Upper lobe of left lung (tissue), 6 donors: ENCODE measurements around the gene KRT86. TPM values are rescaled to one million over a fixed set of nuclear protein-coding genes. Genes with fewer than 3 reads are reported as not detected.
A peak's percentile ranks its signal among the peaks of the same experiment; 100 is the strongest.

Source experiments
- ATAC-seq, 2 donors: fragments of 200-7000 bp; cut with Tn5 transposase; one replicate each; pipeline ENCODE4 v1.9.1; 2022; ENCODE audit warnings: mild to moderate bottlenecking in 2 of 2, moderate library complexity in 2 of 2; ENCODE audit not compliant: low FRiP score in 2 of 2
- DNase-seq, 2 donors: peaks; one replicate each; pipeline ENCODE4 v3.0.0-alpha.2; 2019 to 2020
- H3K27ac ChIP-seq, 4 donors: fragments of 200-600 bp; sonication (generic); one replicate each; pipeline ENCODE4 v1.5.1; 2016 to 2019
- H3K27me3 ChIP-seq, 4 donors: fragments of 200-600 bp; sonication (generic); one replicate each; pipeline ENCODE4 v1.5.1; 2017 to 2019
- H3K36me3 ChIP-seq, 4 donors: fragments of 200-600 bp; sonication (generic); one replicate each; pipeline ENCODE4 v1.5.1; 2016 to 2019
- H3K4me1 ChIP-seq, 4 donors: fragments of 200-600 bp; sonication (generic); one replicate each; pipeline ENCODE4 v1.5.1; 2018 to 2019
- H3K4me3 ChIP-seq, 4 donors: fragments of 200-600 bp; sonication (generic); one replicate each; pipeline ENCODE4 v1.5.1; 2017 to 2019; ENCODE audit warnings: mild to moderate bottlenecking in 2 of 4, moderate library complexity in 1 of 4
- H3K9me3 ChIP-seq, 4 donors: fragments of 200-600 bp; sonication (generic); one replicate each; pipeline ENCODE4 v1.5.1; 2018 to 2019
- EP300 ChIP-seq, 4 donors: sonication (generic); formaldehyde crosslinking; IDR thresholded peaks; one replicate each; pipeline ENCODE4 v1.5.1; 2017; ENCODE audit warnings: antibody characterized with exemption in 4 of 4, control low read depth in 2 of 4
- POLR2A ChIP-seq, 4 donors: fragments of 450-650 bp; IDR thresholded peaks; one replicate each; pipeline ENCODE4 v1.5.1; 2016 to 2017; ENCODE audit warnings: antibody characterized with exemption in 4 of 4, mild to moderate bottlenecking in 2 of 4
- POLR2AphosphoS5 ChIP-seq, 2 donors: sonication (generic); formaldehyde crosslinking; IDR thresholded peaks; one replicate each; pipeline ENCODE4 v1.5.1; 2017; ENCODE audit warnings: antibody characterized with exemption in 2 of 2
- WGBS, 2 donors: methylation state at CpG; one replicate each; pipeline ENCODE4 v1.1.5; 2017 to 2018; 5-methylcytosine and 5-hydroxymethylcytosine counted together
- total RNA-seq, 6 donors: library from RNA; depleted of rRNA in 4 of 6; stranded (reverse); fragments of >200 nt in 4 of 6; gene quantifications; one replicate each; pipeline versions ENCODE4 v1.1.0 to v1.2.1, GENCODE V29; 2016 to 2021
- TF ChIP-seq, protein P1 (sequence below), 6 experiments: fragments of 450-650 bp in 4 of 6; fragments of 200-600 bp in 2 of 6; sonication (generic) in 2 of 6; IDR thresholded peaks; one replicate each; pipeline ENCODE4 v1.5.1; 2016 to 2019; ENCODE audit warnings: antibody characterized with exemption in 6 of 6
- donor health status: DM: no; HTN: no; CAD: no; lungs with moderate emphysema.
- donor health status: DM: no; HTN: yes; CAD: no; lungs with severe emphysema.

KRT86 gene
- total RNA-seq, 6 donors from 2014 or later: 0.30 to 1.5 (median 0.93) TPM; not detected in 2

DNA sequence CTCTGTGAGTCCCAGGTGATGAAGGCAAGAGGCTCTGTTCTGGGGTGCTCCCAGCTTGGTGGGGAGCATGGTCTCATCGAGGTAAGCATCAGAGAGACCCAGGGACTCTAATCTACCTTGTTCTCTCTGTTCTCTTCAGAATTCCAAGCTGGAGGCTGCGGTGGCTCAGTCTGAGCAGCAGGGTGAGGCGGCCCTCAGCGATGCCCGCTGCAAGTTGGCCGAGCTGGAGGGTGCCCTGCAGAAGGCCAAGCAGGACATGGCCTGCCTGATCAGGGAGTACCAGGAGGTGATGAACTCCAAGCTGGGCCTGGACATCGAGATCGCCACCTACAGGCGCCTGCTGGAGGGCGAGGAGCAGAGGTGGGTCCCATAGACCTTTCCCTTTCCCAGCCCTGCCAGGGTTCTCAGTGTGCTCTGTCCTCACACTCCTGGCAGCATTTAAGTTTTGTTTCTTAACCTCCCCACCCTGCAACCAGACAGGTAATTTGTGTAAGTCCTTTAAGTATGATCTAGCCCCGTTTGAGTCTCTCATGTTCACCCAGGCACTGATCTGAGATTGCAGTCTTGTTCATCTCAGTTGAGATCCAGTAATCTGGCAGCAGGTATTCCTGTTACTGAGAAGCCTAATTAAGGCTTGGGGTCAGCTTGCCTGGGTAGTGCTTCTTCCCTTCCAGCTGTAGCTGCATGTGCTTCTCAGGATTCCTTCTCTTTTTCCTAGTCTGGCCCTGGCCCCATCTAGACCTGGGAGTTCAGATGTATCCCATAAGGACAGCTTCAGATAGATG lies 31.7 kb downstream of the KRT86 start:
- H3K36me3 ChIP-seq: no peaks in the 10 kb centered on the region
- no peak overlapping the region for H3K27ac ChIP-seq
- no peaks in the 10 kb centered on the region for H3K9me3 ChIP-seq
- TF ChIP-seq, protein P1, sequence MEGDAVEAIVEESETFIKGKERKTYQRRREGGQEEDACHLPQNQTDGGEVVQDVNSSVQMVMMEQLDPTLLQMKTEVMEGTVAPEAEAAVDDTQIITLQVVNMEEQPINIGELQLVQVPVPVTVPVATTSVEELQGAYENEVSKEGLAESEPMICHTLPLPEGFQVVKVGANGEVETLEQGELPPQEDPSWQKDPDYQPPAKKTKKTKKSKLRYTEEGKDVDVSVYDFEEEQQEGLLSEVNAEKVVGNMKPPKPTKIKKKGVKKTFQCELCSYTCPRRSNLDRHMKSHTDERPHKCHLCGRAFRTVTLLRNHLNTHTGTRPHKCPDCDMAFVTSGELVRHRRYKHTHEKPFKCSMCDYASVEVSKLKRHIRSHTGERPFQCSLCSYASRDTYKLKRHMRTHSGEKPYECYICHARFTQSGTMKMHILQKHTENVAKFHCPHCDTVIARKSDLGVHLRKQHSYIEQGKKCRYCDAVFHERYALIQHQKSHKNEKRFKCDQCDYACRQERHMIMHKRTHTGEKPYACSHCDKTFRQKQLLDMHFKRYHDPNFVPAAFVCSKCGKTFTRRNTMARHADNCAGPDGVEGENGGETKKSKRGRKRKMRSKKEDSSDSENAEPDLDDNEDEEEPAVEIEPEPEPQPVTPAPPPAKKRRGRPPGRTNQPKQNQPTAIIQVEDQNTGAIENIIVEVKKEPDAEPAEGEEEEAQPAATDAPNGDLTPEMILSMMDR (IDR thresholded peaks at IDR 0.05): peak in 4 of 6 experiments; percentile 14 to 34 (median 30)
- TF ChIP-seq POLR2AphosphoS5 (IDR thresholded peaks at IDR 0.05): no peak
- TF ChIP-seq POLR2A (IDR thresholded peaks at IDR 0.05): no peak
- WGBS, 2 donors: 69 to 75% methylated on average over 5 to 11 of the region's 11 CpGs
- DNase-seq: peak in 1 of 2 donors; percentile 50
- H3K4me3 ChIP-seq: no peak overlapping the region
- H3K27me3 ChIP-seq: peaks cover 0 to 7% (median 6%) of the 10 kb centered on the region in 4 donors
- peaks cover 0 to 14% (median 5%) of the 10 kb centered on the region in 4 donors for H3K4me1 ChIP-seq
- ATAC-seq: no peak

DNA sequence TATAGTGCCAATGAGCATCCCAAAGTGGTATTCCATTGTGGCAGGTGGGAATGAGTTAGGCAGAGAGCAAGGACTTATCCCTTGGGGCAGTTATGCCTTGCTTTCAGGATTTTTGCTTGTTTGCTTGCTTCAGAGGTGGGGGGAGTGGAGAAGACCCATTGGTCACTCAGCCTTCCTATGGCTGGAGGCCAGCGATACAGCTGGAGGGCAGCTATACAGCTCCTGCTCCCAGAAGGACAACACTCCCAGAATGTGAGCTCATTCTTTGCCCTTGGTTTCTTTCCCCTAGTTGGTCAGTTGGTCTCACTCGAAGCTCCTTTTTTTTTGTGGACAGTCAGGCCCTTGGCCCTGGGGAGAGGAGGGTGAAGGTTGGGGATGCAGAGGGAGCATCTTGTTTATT lies 32.3 kb downstream of the KRT86 start:
- Histone ChIP-seq H3K9me3 (no peaks in the 10 kb centered on the region), H3K27me3 (peaks cover 0 to 7% (median 6%) of the 10 kb centered on the region in 4 donors), H3K4me3 (no peak overlapping the region), H3K27ac (no peak overlapping the region), H3K36me3 (no peaks in the 10 kb centered on the region), H3K4me1 (peaks cover 0 to 14% (median 5%) of the 10 kb centered on the region in 4 donors)
- DNase-seq (no peak), ATAC-seq (no peak)
- TF ChIP-seq POLR2AphosphoS5 (IDR thresholded peaks at IDR 0.05): no peak
- TF ChIP-seq EP300 (IDR thresholded peaks at IDR 0.05): no peak
- TF ChIP-seq, protein P1 (IDR thresholded peaks at IDR 0.05): no peak
- TF ChIP-seq POLR2A (IDR thresholded peaks at IDR 0.05): no peak
- WGBS, 2 donors: 70 to 76% methylated on average over 2 of the region's 2 CpGs

DNA sequence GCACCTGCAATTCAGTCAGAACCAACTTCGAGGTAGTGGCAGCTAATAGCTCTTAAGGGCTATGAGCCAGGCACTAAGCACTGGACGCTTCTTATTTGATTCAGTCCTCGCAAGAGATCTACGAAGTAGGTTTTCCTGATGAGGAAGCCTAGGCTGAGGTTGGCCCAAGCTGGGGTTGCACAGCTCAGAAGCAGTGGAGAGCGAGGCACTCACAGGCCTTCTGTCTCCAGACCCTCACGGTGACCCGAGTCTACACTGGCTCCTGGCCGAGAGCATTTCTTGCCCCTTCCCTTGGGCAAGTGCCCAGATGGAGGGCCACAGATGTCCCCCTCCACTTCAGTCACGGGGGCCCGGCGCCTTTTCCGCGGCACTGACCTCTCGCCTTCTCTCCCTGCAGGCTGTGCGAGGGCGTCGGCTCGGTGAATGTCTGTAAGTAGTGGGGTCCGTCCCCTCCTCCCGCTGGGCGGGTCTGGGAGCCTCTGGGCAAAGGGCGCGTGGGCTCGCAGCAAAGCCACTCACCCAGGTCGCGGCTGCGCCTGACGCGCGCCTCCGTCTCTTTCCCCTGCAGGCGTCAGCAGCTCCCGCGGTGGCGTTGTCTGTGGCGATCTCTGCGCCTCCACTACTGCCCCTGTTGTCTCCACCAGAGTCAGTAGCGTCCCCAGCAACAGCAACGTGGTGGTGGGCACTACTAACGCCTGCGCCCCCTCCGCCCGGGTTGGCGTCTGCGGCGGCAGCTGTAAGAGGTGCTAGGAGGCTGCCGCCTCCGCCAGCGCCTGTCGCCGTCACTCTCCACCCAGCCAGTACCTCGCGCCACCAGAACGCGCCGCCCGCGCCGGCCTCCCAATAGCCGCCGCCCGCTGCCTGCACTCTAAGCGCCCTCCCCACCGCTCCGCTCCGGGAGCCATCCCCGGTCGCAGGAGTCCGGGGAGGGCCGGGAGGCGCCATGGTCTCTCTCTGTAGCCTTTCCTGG lies 33.7 kb downstream of the KRT86 start:
- TF ChIP-seq POLR2AphosphoS5 (IDR thresholded peaks at IDR 0.05) (no peak), POLR2A (IDR thresholded peaks at IDR 0.05) (peak in 2 of 4 donors; percentile 26 to 34)
- TF ChIP-seq, protein P1 (IDR thresholded peaks at IDR 0.05): peak in 5 of 6 experiments; percentile 22 to 69 (median 44)

DNA sequence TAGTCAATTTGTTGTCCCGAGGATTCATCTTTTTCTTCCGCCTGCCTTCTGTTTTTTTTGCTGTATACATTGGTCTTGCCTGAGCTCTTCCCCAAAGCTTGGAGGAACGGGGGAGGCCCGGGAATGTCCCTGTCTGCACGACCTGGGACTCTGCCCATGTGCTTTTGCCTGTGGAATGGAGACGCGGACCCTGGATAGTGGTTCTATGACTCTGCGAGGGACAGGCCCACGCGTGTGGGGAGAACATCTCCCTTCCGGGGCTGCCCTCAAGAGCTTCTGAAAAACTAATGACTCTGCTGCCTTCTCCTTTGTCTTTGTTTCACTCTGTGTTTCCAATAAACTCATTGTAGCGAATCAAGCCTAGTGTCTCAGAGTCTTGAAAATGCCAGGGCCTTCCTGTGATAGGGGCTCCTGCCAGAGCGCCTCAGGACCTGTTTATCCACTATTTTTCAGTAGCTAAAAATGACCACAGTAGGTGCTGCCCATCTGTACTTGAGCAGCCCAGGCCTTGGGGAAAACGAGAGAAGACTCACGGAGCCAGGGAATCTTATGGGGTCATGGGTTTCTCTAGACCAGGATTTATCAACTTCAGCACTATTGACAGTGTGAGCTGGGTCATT lies 34.5 kb downstream of the KRT86 start:
- Histone ChIP-seq H3K9me3 (no peaks in the 10 kb centered on the region), H3K27me3 (peaks cover 0 to 7% (median 6%) of the 10 kb centered on the region in 4 donors), H3K4me1 (peaks cover 0 to 14% (median 5%) of the 10 kb centered on the region in 4 donors), H3K27ac (no peak overlapping the region), H3K4me3 (peak overlapping the region in 3 of 4 donors; percentile 23 to 49 (median 44)), H3K36me3 (no peaks in the 10 kb centered on the region)
- DNase-seq (no peak), ATAC-seq (no peak)
- 55 to 56% methylated on average over 15 of the region's 15 CpGs for WGBS, 2 donors
- TF ChIP-seq EP300 (IDR thresholded peaks at IDR 0.05) (no peak), POLR2A (IDR thresholded peaks at IDR 0.05) (peak in 1 of 4 donors; percentile 2)

More for the DNA sequence above, 33.7 kb downstream of the KRT86 start:
- ATAC-seq: peak; percentile 79
- 5 to 14% methylated on average over 27 to 43 of the region's 71 CpGs for WGBS, 2 donors
- no peaks in the 10 kb centered on the region for H3K36me3 ChIP-seq
- peaks cover 0 to 14% (median 5%) of the 10 kb centered on the region in 4 donors for H3K4me1 ChIP-seq
- DNase-seq: peak; percentile 55 to 94
- peak overlapping the region in 3 of 4 donors; percentile 23 to 49 (median 44) for H3K4me3 ChIP-seq
- no peaks in the 10 kb centered on the region for H3K9me3 ChIP-seq
- H3K27ac ChIP-seq: no peak overlapping the region
- H3K27me3 ChIP-seq: peaks cover 0 to 7% (median 6%) of the 10 kb centered on the region in 4 donors
